ENCODE results near the gene DOCK8.
A peak's percentile ranks its signal among the peaks of the same experiment; 100 is the strongest.

Gene DOCK8

DNA sequence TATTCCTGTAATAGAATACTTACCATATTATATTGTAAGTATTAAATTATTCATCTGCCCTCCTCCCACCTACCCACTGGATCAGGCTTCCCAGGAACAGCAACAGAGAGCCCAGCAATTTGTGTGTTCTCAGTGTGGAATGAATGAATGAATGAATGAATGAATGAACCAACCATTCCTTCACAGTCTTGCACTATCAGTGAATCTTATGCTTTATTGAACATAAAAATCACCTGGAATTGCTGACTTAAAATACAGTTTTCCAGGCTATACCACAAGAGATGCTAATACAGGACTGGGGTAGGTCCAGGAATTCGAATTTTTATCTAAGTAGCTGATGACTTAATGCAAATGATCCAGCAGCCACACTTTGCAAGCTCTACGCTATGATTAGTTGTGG, 51.6 kb downstream of the DOCK8 start:
- DNase-seq (ENCODE audit: low spot score) = no peak

DNA sequence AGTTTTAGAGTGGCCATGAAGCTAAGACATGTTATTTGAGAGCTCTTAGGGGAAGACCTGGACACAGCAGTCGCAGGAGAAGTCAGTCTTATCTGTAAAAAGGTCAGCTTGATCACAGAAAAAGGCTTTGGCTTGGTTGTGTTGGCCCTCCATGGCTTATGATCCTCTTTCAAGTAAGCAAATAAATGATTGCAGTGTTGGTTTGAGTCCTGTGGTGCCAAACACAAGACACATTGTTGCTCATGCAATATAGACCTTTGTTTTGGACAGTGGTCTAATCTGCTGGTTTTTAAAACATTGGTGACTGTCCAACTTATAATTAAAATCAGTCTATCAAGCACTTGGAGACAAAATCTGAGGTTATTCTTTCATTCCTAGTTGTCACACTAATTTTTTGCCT, 54.0 kb downstream of the DOCK8 start:
- DNase-seq (ENCODE audit: low spot score) = no peak

DNA sequence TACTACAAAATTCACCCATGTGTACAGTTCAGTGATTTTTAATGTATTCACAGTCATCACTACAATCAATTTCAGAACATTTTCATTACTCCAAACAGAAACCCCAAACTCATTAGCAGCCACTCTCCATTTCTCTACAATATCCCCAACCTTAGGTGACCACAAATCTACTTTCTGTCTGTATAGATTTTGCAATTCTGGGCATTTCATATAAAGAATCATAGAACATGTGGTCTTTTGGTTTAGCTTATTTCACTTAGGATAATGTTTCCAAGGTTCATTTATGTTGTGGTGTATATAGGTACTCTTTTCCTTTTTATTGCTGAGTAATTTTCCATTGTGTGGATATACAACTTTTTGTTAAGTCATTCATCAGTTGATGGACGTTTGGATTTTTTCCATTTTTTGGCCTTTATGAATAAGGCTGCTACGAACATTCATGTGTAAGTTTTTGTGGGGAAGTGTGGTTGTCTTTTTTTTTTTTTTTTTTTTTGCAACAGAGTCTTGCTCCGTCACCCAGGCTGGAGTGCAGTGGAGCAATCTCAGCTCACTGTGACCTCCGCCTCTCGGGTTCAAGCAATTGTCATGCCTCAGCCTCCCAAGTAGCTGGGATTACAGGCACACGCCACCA, 54.5 kb downstream of the DOCK8 start:
- no peak for DNase-seq (ENCODE audit: low spot score)

DNA sequence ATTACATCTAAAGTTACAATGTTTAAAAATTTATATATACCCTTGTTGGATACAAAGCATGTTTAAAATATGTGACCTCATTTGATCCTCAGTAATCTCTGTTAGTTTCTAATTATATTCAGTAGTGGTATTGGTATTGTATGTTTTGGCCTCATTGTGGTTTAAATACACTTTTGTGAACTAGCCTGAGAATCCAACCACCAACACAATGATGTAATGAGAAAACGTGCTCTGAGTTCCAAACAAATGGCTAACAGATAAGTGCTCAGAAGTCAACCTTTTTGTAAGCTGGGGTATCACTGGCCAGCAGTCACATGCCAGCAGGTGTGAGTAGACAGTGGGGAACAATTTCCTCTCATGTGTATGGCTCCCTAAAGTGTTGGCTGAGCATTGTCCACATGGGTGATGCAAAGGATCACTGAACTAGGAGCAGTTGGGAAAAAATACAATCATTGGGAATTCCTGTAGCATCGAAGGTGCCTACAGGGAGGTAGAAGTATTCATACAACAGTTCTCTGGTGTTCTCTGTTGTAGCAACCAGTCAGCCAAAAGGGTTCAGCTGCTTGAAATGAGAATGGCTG, 56.1 kb downstream of the DOCK8 start:
- no peak for DNase-seq (ENCODE audit: low spot score)

DNA sequence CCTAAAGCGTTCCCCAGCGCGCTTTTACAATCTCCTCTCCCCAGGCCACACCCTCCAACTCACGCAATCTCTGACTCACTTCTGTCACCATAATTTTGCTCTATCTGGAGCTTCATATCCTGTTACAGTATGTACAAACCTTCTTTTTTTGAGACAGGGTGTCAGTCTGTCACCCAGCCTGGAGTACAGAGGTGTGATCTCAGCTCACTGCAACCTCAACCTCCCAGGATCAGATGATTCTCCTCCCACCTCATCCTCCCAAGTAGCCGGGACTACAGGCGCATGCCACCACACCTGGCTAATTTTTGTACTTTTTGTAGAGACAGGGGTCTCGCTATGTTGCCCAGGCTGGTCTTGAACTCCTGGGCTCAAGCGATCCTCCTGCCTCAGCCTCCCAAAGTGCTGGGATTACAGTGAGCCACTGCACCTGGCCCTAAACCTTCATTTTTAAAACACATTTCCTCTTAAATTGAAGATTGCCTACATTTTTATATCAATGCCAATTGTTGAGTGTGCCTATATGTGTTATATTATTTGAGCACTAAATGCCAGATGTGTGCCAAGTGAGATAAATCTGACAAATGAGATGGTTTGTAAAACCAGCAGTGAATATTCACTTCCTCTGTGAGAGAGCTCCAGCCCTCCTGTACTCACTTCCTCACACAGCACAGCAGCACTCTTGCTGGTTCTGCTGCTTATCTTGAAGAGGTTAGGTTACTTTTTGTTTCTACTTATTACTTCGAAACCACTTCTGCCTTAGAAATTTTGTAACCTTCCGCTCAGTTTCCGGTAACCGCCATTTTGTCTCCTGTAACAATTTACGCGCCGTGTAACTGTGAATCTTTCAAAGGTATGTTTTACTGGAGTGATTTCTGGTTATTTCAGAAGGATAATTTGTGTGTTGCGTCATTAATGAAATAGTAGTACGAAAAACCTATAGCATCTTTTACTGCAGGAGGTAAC, 57.9 kb downstream of the DOCK8 start:
- no peak for DNase-seq (ENCODE audit: low spot score)

DNA sequence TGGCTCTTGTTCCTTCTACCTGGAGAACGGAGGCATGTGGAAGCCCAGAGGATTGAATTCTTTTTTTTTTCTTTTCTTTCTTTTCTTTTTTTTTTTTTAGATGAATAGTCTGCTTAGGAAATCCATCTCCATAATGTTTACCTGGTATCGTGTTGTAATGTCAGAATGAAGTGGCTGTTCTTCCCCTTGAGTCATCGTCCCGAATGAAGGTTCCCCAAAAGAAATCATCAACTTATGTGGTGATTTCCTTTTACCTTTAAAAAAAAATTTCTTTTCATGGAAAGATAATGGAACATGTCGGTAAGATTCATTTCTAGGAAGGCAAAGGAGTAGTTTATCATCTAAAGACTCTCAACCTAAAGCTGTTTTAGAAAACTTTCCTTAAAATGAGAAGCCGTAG, 59.7 kb downstream of the DOCK8 start:
- no peak for DNase-seq (ENCODE audit: low spot score)

DNA sequence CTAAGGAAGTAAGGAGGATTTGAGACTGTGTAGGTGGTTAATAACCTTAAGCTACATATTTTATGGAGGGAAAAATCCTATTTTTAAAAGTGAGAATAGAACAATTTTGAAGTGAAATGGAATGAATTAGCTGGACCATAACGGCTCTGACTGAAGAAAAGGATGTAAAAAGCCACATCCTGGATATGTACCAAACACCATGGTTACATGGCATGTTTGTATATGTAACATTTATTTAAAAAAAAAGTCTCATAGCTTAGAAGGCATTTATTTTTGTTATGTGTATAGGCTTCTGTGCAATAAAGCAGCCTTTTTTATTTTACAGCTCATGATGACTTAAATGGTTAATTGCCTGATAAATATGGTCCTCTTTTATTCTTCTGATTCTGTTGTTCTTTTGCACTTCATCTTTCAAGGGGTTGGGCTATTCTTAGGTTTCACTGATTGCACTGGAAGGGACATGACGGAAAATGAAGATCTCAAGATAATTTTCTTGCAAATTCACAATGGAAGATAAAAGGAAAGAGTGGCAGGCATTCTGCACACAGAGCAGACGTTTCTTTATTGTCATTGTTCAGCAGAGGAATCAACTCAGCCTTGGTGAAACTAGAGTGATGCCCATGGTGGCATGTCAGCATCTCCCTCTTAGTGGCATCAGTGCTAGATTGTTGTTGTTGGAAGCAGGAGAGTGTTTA, 63.1 kb downstream of the DOCK8 start:
- no peak for DNase-seq (ENCODE audit: low spot score)

DNA sequence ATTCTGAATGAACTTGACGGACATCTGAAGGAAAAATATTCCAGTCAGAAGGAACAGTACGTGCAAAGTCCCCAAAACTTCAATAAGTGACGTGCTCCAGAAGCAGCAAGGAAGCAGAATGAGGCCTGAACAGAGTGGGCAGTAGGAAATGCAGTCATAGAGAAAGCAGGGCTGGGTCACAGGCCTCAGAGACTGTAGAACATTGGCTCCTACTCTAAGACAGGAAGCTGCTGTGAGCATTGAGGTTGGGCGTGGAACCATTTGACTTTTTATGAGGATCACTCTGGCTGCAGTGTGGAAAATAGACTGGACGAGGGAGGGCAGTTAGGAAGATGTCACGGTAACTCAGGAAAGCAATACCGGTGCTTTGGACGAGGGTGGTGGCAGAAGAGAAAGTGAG, 64.0 kb downstream of the DOCK8 start:
- no peak for DNase-seq (ENCODE audit: low spot score)

DNA sequence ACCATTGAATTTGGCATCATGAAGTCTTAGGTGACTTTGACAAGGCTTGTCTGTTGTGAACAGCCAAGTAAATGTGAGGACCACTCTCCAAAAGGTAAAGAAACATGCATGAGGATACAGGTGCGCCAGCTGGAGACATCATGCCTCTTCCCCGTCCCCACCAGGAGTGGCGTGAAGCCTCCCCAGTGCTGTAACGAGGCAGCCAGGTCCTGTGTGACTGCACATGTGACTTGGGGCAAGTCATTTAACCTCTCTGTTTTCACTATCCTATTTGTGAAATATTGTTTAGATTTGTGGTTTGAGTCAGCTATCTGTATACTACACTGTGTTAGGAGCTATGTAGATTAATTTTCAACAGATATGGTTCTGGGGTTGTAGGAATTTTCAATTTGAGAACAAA, 65.0 kb downstream of the DOCK8 start:
- no peak for DNase-seq (ENCODE audit: low spot score)

DNA sequence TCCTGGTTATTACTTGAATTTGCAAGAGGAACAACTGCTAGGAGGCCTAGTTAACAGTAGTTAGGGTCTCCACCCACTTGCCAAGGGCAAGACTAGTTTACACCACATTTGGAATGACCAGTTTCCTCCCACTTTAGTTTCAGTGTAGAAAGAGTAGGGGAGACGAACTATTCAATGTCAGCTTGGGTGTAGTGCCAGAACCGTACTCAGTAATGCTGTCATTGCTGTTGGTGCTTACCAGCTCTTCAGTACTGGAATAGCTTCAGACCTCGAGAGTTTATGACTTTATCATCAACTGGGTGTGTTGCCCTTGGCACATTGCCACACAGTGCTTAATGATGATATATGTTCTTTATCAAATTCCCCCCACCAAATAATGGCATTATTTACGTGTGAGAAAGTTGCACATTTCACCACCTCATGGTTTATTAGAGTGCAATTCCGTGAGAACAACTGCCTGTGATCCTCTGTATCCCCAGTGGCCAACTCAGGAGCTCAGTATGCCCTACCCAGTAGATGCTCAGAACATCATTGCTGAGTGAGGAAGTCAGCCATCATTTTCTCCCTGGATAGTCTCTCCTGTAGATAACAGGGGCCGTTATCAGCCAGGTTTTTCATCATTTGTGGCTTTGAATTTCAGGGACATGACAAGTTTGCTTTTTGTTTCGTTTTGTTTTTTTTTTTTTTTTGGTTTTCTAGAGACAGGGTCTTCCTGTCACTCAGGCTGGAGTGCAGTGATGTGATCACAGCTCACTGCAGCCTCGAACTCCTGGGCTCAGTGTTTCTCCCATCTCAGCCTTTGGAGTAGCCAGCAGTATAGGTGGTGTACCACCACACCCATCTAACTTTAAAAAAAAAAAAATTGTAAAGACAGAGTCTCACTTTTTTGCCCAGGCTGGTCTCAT, 67.3 kb downstream of the DOCK8 start:
- DNase-seq (ENCODE audit: low spot score) = no peak

DNA sequence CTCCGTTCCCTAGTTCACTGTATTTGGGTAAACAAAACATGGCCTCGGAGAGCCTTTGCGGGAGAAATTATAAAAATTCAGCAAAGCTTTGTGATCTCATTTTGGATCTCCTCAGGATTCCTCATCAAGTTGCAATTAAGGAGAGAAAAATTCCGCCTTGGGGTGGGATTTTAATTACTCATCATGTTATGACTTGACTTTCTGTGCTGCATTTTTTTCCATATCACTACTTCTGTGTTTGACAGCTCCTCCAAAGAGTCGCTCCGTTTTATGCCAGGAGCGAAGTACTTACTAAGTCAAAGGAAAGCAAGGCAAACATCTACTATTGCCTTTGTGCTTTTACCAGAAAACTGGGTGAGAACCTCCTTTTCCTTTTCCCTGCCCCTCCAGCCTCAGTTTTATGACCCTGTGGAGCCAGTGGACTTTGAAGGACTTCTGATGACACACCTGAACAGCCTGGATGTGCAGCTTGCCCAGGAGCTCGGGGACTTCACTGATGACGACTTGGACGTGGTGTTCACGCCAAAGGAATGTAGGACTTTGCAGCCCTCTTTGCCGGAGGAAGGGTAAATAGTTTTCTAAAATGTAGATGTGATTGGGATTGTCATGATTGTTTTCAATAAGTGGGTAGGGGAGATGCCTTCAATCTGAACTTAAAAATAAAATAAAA, 71.5 kb downstream of the DOCK8 start:
- peak; percentile 2 for DNase-seq (ENCODE audit: low spot score)

DNA sequence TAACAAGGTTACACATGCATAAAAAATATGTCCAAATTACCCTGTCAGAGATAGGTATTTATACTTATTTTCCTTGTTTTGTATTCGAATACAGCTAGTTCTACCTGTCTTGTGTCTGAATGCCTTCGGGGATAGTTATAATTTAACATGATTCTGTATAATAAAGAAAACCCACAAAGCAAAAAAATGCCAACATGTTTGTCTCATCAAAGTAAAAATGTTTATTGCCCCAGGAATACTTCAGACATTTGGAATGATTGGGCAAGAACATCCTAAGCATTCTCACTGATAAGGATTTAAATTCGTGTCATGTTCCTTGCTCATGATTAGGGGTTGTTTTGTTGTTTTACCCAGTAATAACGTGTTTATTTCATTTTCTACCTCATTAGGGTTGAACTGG, 74.5 kb downstream of the DOCK8 start:
- DNase-seq (ENCODE audit: low spot score) = no peak

DNA sequence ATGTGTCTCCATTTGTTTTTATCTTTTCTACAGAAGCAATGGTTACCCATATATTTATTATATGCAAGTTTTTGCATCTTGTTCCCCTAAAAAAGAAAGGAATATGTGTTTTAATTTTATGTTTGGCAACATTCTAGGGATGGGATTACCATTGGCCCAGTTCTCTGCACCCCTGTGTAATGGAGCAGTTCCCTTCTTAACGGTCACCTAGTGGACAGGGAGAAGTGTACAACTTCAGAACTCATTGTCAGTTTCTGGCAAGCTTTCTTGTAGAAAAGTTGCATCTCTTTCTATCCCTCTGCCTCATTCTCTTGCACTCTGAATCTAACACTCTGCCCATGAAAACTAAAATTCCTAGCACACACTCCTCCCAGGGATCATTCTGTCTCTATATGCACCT, 78.2 kb downstream of the DOCK8 start:
- no peak for DNase-seq (ENCODE audit: low spot score)

DNA sequence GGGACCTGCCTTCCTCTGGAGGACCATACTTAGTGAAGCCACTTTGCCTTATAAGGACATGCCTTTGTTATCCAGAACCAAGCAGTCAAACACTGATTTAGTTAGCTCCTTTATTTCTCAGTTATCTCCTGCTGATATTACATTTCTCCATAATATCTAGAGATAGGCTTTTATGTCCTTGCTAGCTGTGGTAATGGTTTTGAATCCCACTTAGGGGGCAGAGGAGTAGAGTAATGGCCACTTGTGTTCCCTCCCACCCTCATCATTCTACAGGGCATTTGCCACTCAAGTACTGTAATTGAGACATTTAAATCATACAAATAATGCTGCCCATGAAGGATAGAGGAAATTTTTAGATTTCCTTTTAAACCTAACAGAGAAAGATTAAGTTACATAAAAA, 80.9 kb downstream of the DOCK8 start:
- no peak for DNase-seq (ENCODE audit: low spot score)

DNA sequence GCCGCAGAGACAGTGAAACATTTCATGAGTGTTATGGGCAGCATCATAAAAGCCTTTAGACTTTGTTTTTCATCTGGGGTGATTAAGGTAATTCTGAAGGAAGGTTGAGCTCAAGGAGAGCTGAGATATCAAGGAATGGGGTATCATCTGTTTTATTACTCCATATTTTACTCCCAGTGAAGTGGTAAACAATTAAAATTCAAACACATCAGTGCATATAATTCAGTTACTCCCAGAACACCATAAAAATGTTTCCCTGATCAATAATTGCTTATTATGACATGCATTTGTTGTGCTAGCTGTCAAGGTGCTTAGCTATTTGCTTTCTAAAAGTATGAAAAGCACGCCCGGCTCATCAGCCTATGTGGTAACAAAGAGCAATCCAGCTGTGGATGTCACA, 81.7 kb downstream of the DOCK8 start:
- DNase-seq (ENCODE audit: low spot score) = no peak

DNA sequence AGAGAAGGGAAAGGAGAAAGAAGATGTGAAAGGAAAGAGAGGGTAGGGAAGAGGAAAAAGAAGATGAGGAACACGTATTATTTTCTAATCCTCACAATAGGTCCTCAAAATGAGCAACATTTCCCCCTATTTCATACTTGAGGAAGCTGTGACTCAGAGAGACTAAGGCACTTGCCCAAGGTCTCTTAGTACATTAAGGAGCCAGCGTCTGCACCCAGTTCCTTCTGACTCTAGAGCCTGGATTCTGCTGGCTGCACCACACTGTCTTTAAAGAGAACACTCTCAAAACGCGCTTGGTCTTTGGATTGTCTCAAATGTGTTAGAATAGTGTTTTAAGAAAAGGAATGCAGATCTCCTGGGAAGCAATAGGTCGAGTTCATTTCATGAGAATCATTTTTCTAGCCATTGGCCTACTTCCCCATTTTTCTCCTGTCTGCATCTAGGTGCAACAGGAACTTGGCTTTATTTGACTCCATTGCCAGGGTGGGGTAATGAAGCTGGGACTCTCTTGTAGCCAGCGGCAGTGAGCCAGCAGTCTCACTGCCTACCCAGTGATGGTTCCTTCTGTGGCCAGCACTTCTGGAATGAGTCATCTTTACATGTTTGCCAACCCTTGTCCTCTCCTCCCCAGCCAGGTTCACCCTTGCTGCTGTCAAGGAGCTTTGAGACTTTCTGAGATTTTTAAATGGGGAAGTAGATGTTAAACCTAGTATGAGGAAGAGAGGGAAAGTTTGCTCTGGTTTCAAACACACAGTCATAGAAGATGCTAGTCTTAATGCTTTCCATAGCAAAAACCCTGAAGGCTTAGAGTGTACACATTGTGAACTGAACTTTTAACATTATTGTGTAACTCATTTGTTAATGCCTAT, 82.7 kb downstream of the DOCK8 start:
- peak; percentile 64 for DNase-seq (ENCODE audit: low spot score)

DNA sequence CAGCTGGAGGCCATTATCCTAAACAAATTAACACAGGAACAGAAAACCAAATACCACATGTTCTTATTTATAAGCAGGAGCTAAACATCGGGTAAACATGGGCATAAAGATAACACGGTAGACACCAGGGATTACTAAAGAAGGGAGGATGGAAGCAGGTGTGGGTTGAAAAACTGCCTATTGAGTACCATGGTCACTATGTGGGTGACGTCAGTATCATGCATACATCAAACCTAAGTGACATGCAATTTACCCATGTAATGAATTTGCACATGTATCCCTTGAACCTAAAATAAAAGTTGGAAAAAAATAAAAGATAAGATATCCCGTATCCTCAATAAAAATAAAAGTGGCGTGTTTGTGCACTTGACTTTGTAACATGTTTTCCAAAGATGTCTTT, 88.8 kb downstream of the DOCK8 start:
- DNase-seq (ENCODE audit: low spot score) = no peak

DNA sequence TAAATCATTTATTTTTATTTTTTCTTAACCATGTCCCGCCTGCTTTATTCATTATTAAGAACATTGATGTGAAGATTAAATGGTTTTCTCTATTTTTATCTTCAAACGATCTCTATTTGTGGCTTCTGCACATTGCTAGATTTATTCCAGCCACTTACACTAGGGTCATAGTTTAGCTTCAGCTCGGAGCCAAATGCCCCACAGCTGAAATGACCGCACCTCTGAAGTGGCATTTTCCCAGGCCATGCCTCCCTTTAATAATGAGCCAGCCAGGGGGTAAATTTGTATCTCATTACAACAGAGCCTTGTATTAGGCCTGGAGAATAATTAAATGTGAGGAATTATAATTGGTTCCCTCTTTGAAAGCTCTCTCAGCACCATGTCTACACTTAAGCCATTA, 89.4 kb downstream of the DOCK8 start:
- no peak for DNase-seq (ENCODE audit: low spot score)

DNA sequence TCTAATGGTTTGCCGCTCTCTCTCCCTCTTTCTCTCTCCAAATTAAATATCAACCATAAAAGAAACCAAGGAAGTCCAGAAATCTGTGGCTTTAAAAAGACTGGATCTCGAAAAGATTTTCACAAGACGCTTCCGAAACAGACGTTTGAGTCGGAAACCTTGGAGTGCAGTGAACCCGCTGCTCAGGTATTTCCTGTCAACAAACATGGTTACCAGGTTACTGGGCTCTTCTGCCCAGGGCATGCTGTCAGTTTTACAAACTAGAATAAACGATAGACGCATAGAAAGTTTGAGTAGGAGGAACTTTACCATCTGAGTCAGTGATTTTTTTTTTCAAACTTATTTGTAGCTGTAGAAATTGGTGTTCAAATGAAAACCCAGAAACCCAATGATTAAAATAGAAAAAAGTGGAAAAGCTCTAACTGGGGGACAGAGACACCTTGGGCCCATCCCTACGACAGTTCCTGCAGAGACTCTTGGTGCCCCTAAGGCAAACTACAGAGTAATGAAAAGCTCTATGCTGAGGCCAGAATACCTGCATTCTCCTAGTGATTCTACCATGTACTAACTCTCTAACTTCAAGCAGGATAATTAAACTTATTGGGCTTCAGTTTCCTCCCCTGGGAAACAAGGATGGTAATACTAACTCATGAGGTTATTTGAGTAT, 90.0 kb downstream of the DOCK8 start:
- peak; percentile 74 for DNase-seq (ENCODE audit: low spot score)
